A204.1 (cell line): Measurements from ENCODE around the gene WNT9B.
"Not testable (repeated sequence)": the region's sequence is repeated elsewhere in the genome, so short reads cannot be mapped to it uniquely, and the experiment has no call there.

ENCODE experiments used
- FAIRE-seq: peaks from 2 replicates; lab custom pipeline; 2012; peaks lifted over from hg19 to GRCh38; lab: Jason Lieb, UNC

The WNT9B gene

GRCh38 chr17:46911311-46911710 lies 59.9 kb downstream of the WNT9B start:
- no peak for FAIRE-seq

GRCh38 chr17:46915596-46915995 lies 64.2 kb downstream of the WNT9B start:
- FAIRE-seq: no peak

GRCh38 chr17:46916211-46916610 lies 64.8 kb downstream of the WNT9B start:
- no peak for FAIRE-seq

- FAIRE-seq: no peak
Observed at GRCh38 chr17:46916623-46917022, 65.2 kb downstream of the WNT9B start.

GRCh38 chr17:46917041-46917440 lies 65.7 kb downstream of the WNT9B start:
- FAIRE-seq: no peak

- FAIRE-seq: no peak
Observed at GRCh38 chr17:46917516-46917915, 66.1 kb downstream of the WNT9B start.

- FAIRE-seq: not testable (repeated sequence)
Observed at GRCh38 chr17:46921962-46922361, 70.6 kb downstream of the WNT9B start.

GRCh38 chr17:46922487-46922803 lies 71.1 kb downstream of the WNT9B start:
- no peak for FAIRE-seq

- no peak for FAIRE-seq
Observed at GRCh38 chr17:46922804-46923635, 71.6 kb downstream of the WNT9B start, which contains the start of gene GOSR2. Gene GOSR2 (plus strand): TSS chr17:46923160. CDS start chr17:46923193, 33 bp downstream.

- no peak for FAIRE-seq
Observed at GRCh38 chr17:46925185-46925868, 73.9 kb downstream of the WNT9B start.

GRCh38 chr17:46928467-46929261 lies 77.3 kb downstream of the WNT9B start:
- FAIRE-seq: no peak

GRCh38 chr17:46929413-46929812 lies 78.0 kb downstream of the WNT9B start:
- FAIRE-seq: no peak

- FAIRE-seq: no peak
Observed at GRCh38 chr17:46930051-46930450, 78.7 kb downstream of the WNT9B start.

- FAIRE-seq: no peak
Observed at GRCh38 chr17:46931596-46931995, 80.2 kb downstream of the WNT9B start.

- no peak for FAIRE-seq
Observed at GRCh38 chr17:46935658-46936266, 84.4 kb downstream of the WNT9B start.
